Neural progenitor cell (in vitro differentiated cells): ENCODE data around the gene LRRC61.

Experiments used
- CTCF ChIP-seq: fragments of 200-600 bp; sonication (generic); IDR thresholded peaks from 2 replicates; pipeline ENCODE4 v1.5.1; 2017; ENCODE audit warnings: antibody characterized with exemption, mild to moderate bottlenecking
- EZH2 ChIP-seq: fragments of 200-600 bp; sonication (generic); IDR thresholded peaks from 2 replicates; pipeline ENCODE4 v1.6.1; 2017; ENCODE audit warnings: antibody characterized with exemption, mild to moderate bottlenecking, moderate library complexity
- EZH2phosphoT487 ChIP-seq: fragments of 200-600 bp; sonication (generic); IDR thresholded peaks from 2 replicates; pipeline ENCODE4 v1.6.1; 2017; ENCODE audit warnings: antibody characterized with exemption

- TF ChIP-seq CTCF (no peak), EZH2 (no peak), EZH2phosphoT487 (no peak)
These were observed 12.0 kb upstream of the LRRC61 start for GRCh38 chr7:150311146-150311545.
